OCI-LY7 (cell line): Measurements from ENCODE around the gene YPEL3. TPM values are rescaled to one million over a fixed set of nuclear protein-coding genes. Genes with fewer than 3 reads are reported as not detected.

Experiments
- BruUV-seq: library from RNA; stranded (reverse); fragments of 400-500 nt; replicated peaks from 2 replicates; lab custom pipeline; 2021; lab: Mats Ljungman, UMichigan
- CTCF ChIA-PET: fragments of 300-600 bp; sonication (Branson Sonifier 250); formaldehyde crosslinking; loops from one replicate; lab custom pipeline; 2022; ENCODE audit warnings: antibody characterized with exemption; ENCODE audit not compliant: unreplicated experiment; lab: Charles Lee
- POLR2A ChIA-PET: fragments of 300-600 bp; sonication (Branson Sonifier 250); formaldehyde crosslinking; loops from one replicate; lab custom pipeline; 2022; ENCODE audit warnings: antibody characterized with exemption; lab: Charles Lee
- DNase-seq: peaks from one replicate; pipeline ENCODE4 v3.0.0-alpha.2; 2015; ENCODE audit warnings: low spot score
- H2AFZ ChIP-seq: fragments of 200-600 bp; sonication (generic), shearing (Covaris generic); 2 replicates; pipeline ENCODE4 v1.6.1; 2014; ENCODE audit warnings: mild to moderate bottlenecking, antibody characterized with exemption, low read length, moderate library complexity
- H3K27ac ChIP-seq: fragments of 200-600 bp; sonication (generic); 2 replicates; pipeline ENCODE4 v1.5.1; 2014; ENCODE audit warnings: mixed run types, low read depth, mild to moderate bottlenecking, moderate library complexity, low read length, inconsistent platforms; ENCODE audit not compliant: poor library complexity, severe bottlenecking
- H3K36me3 ChIP-seq: fragments of 200-600 bp; sonication (generic); 2 replicates; pipeline ENCODE4 v1.6.1; 2014; ENCODE audit warnings: mild to moderate bottlenecking, antibody characterized with exemption, low read length, moderate library complexity, mixed read lengths; ENCODE audit not compliant: insufficient read depth
- H3K4me1 ChIP-seq: fragments of 200-600 bp; sonication (generic); 2 replicates; pipeline ENCODE4 v1.5.1; 2014; ENCODE audit warnings: mild to moderate bottlenecking, low read length; ENCODE audit not compliant: insufficient read depth, poor library complexity, severe bottlenecking
- H3K4me2 ChIP-seq: fragments of 200-600 bp; sonication (generic); 2 replicates; pipeline ENCODE4 v1.6.1; 2014; ENCODE audit warnings: mild to moderate bottlenecking, low read length
- H3K4me3 ChIP-seq: fragments of 200-600 bp; sonication (generic); 2 replicates; pipeline ENCODE4 v1.5.1; 2014; ENCODE audit warnings: mild to moderate bottlenecking, low read depth, low read length; ENCODE audit not compliant: poor library complexity, severe bottlenecking
- H3K79me2 ChIP-seq: fragments of 200-600 bp; sonication (generic); 2 replicates; pipeline ENCODE4 v1.6.1; 2016; ENCODE audit warnings: low read depth, mild to moderate bottlenecking, low read length, moderate library complexity, mixed read lengths; ENCODE audit not compliant: insufficient read depth
- H3K9me2 ChIP-seq: fragments of 200-600 bp; sonication (generic); 2 replicates; pipeline ENCODE4 v1.6.1; 2016; ENCODE audit warnings: mild to moderate bottlenecking, low read length, mixed read lengths; ENCODE audit not compliant: insufficient read depth
- H3K9me3 ChIP-seq: fragments of 200-600 bp; sonication (generic); 2 replicates; pipeline ENCODE4 v1.6.1; 2014; ENCODE audit warnings: mild to moderate bottlenecking, mixed run types, low read length, mixed read lengths
- H4K20me1 ChIP-seq: fragments of 200-600 bp; sonication (generic); 2 replicates; pipeline ENCODE4 v1.6.1; 2014; ENCODE audit warnings: mild to moderate bottlenecking, antibody characterized with exemption, low read length, moderate library complexity, mixed read lengths; ENCODE audit not compliant: insufficient read depth
- EZH2phosphoT487 ChIP-seq: fragments of 200-600 bp; sonication (generic); IDR thresholded peaks from 2 replicates; pipeline ENCODE4 v1.6.1; 2018; ENCODE audit warnings: low read depth, borderline replicate concordance, mild to moderate bottlenecking, mixed run types, antibody characterized with exemption, low read length, moderate library complexity, mixed read lengths
- intact Hi-C: fragments of 100-400 bp; cut with micrococcal nuclease; formaldehyde crosslinking; loops from one replicate; pipeline ENCODE4 v1.10.0; 2022; ENCODE audit not compliant: unreplicated experiment
- total RNA-seq, 2 experiments: library from RNA; depleted of rRNA in 1 of 2; stranded (reverse); fragments of >200 nt in 1 of 2; shearing (Covaris generic) in 1 of 2; gene quantifications; 2 replicates each; pipeline ENCODE4 v1.2.3, GENCODE V29; 2014 to 2022
- TF ChIP-seq, protein P1 (sequence below): fragments of 200-600 bp; sonication (generic); conservative IDR thresholded peaks from 2 replicates; pipeline ENCODE4 v1.5.1; 2014; ENCODE audit warnings: mild to moderate bottlenecking, antibody characterized with exemption, low read length, moderate library complexity, mixed read lengths

Gene YPEL3
- total RNA-seq, 2 experiments from 2014 or later = 17.5 to 34.5 TPM

DNA sequence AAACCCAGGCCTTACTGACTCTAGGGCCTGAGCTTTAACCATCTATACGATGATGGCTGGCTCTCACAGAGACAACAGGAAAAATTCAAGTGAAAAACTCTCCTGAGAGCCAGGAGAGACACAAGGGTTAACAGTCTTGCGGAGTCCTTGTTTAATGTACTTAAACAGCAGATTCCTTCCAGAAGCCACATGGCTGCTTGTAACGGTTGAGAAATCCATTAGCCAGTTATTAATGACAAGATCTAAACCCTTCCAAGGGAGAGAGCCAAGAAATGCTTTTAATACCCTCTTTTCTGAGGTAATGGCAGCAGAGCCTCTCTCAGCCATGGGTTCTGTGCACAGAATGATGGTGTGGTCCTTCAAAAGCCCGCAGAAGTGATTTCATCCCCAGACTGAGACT is 35.7 kb downstream of the YPEL3 start:
- Histone ChIP-seq H3K9me3 (no peaks in the 10 kb centered on the region), H3K36me3 (no peaks in the 10 kb centered on the region), H4K20me1 (no peaks in the 10 kb centered on the region), H3K4me1 (peaks cover 11% of the 10 kb centered on the region), H3K4me3 (no peak overlapping the region), H3K27ac (no peak overlapping the region), H3K79me2 (peaks cover 7% of the 10 kb centered on the region; the same call in 1 of the 2 replicates), H3K9me2 (no peaks in the 10 kb centered on the region), H3K4me2 (no peak overlapping the region), H2AFZ (no peak overlapping the region)
- no TSS peak for BruUV-seq
- ChIA-PET CTCF (no interaction called here), POLR2A (no interaction called here)
- no peak for DNase-seq
- TF ChIP-seq EZH2phosphoT487 = no peak
- TF ChIP-seq, protein P1, sequence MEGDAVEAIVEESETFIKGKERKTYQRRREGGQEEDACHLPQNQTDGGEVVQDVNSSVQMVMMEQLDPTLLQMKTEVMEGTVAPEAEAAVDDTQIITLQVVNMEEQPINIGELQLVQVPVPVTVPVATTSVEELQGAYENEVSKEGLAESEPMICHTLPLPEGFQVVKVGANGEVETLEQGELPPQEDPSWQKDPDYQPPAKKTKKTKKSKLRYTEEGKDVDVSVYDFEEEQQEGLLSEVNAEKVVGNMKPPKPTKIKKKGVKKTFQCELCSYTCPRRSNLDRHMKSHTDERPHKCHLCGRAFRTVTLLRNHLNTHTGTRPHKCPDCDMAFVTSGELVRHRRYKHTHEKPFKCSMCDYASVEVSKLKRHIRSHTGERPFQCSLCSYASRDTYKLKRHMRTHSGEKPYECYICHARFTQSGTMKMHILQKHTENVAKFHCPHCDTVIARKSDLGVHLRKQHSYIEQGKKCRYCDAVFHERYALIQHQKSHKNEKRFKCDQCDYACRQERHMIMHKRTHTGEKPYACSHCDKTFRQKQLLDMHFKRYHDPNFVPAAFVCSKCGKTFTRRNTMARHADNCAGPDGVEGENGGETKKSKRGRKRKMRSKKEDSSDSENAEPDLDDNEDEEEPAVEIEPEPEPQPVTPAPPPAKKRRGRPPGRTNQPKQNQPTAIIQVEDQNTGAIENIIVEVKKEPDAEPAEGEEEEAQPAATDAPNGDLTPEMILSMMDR = no peak
- intact Hi-C loops = loop anchor here (10.0 kb wide), 1 partner anchor 294 kb away; the partner anchor contains the start of gene CD2BP2

DNA sequence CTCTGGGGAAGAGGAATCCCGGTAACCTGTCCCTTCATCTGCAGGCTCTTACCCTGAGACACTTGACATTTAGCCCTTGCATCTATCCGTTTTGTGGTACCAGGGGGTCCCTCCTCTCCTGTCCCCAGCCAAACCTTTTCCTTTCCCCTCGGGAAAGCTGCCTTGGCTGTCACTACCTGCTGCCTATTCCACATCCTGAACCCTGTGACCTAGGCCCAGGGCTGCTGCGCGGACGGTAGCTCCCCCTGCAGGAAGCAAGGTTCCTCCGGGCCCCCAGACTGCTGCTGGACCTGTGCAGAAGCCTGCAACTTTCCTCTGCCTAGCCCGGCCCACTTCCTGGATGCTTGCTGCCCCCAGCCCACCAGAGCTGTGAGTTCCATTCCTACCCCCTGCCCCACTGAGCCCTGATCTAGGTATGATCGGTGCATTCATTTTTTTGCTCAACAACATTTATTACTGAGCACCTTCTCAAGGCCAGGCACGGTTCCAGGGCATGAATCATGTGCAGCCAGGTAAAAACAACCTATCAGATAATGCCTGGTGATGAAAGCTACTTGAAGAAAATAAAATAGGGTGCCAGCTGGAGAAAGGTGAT is 41.0 kb downstream of the YPEL3 start:
- DNase-seq = peak; percentile 63
- intact Hi-C loops = no loop called here

More for the DNA sequence above, 41.0 kb downstream of the YPEL3 start:
- peaks cover 27% of the 10 kb centered on the region for H3K4me1 ChIP-seq
- H3K4me3 ChIP-seq = no peak overlapping the region
- ChIA-PET POLR2A (interaction anchor here (0.6 to 1.0 kb wide), 3 partner anchors 9 to 82 kb away, joined by 3 to 10 read pairs (median 4); partner anchors contain the start of gene TAOK2), CTCF (interaction anchor here (0.5 to 1.6 kb wide), 3 partner anchors 9 to 285 kb away, joined by 3 to 4 read pairs (median 3); partner anchors contain the start of gene TBX6)
- no peaks in the 10 kb centered on the region for H3K9me3 ChIP-seq
- H3K36me3 ChIP-seq = no peaks in the 10 kb centered on the region
- no peak for TF ChIP-seq EZH2phosphoT487
- TF ChIP-seq, protein P1 = peak; percentile 85
- no TSS peak for BruUV-seq
- H3K4me2 ChIP-seq = peak overlapping the region; percentile 23; the same call in 1 of the 2 replicates
- H4K20me1 ChIP-seq = no peaks in the 10 kb centered on the region
- H3K9me2 ChIP-seq = no peaks in the 10 kb centered on the region
- no peak overlapping the region for H2AFZ ChIP-seq
- no peak overlapping the region for H3K27ac ChIP-seq
- H3K79me2 ChIP-seq = no peaks in the 10 kb centered on the region
